Neural cell (in vitro differentiated cells): Measurements from ENCODE around the gene CATSPERB. TPM values are rescaled to one million over a fixed set of nuclear protein-coding genes. Genes with fewer than 3 reads are reported as not detected.

Experiments used
- H2AFZ ChIP-seq: fragments of 200-600, 300-800 bp; sonication (generic), shearing (Covaris generic); 2 replicates; pipeline ENCODE4 v1.6.0; 2014; ENCODE audit warnings: low read depth, mild to moderate bottlenecking, antibody characterized with exemption, low read length, moderate library complexity
- H3F3A ChIP-seq: fragments of 200-600 bp; shearing (Covaris generic); 2 replicates; pipeline ENCODE4 v1.6.1; 2016; ENCODE audit warnings: mild to moderate bottlenecking, moderate library complexity, mixed read lengths, antibody characterized with exemption, low read length; ENCODE audit not compliant: insufficient read depth, poor library complexity, severe bottlenecking
- H3K27ac ChIP-seq: fragments of 200-600, 300-800 bp; sonication (generic), shearing (Covaris generic); 2 replicates; pipeline ENCODE4 v1.5.1; 2014; ENCODE audit warnings: mild to moderate bottlenecking, low read length, moderate library complexity
- H3K27me3 ChIP-seq: fragments of 300-800, 200-600 bp; sonication (generic), shearing (Covaris generic); 2 replicates; pipeline ENCODE4 v1.6.0; 2014; ENCODE audit warnings: mild to moderate bottlenecking, low read depth, low read length, moderate library complexity; ENCODE audit not compliant: insufficient read depth
- H3K36me3 ChIP-seq: fragments of 300-800, 200-600 bp; sonication (generic), shearing (Covaris generic); 2 replicates; pipeline ENCODE4 v1.5.1; 2014; ENCODE audit warnings: mild to moderate bottlenecking, antibody characterized with exemption, low read length, moderate library complexity; ENCODE audit not compliant: insufficient read depth
- H3K4me2 ChIP-seq: fragments of 300-800, 200-600 bp; sonication (generic), shearing (Covaris generic); 2 replicates; pipeline ENCODE4 v1.6.0; 2014; ENCODE audit warnings: mild to moderate bottlenecking, low read length
- H3K4me3 ChIP-seq: fragments of 300-800, 200-600 bp; sonication (generic), shearing (Covaris generic); 2 replicates; pipeline ENCODE4 v1.5.1; 2014; ENCODE audit warnings: mild to moderate bottlenecking, low read length, moderate library complexity
- H3K79me2 ChIP-seq: fragments of 200-600 bp; shearing (Covaris generic); replicated peaks from 2 replicates; pipeline ENCODE4 v1.6.0; 2014; ENCODE audit warnings: mild to moderate bottlenecking, low read length, moderate library complexity; ENCODE audit not compliant: insufficient read depth
- H3K9ac ChIP-seq: fragments of 300-800, 200-600 bp; sonication (generic), shearing (Covaris generic); 2 replicates; pipeline ENCODE4 v1.6.1; 2016; ENCODE audit warnings: mild to moderate bottlenecking, low read length, mixed read lengths
- H3K9me2 ChIP-seq: fragments of 200-600 bp; shearing (Covaris generic); 2 replicates; pipeline ENCODE4 v1.6.1; 2016; ENCODE audit warnings: mild to moderate bottlenecking, low read length, mixed read lengths; ENCODE audit not compliant: insufficient read depth
- H3K9me3 ChIP-seq: fragments of 200-600, 300-800 bp; sonication (generic), shearing (Covaris generic); 2 replicates; pipeline ENCODE4 v1.6.1; 2016; ENCODE audit warnings: mild to moderate bottlenecking, mixed run types, low read length, moderate library complexity, mixed read lengths
- H4K20me1 ChIP-seq: fragments of 200-600 bp; shearing (Covaris generic); 2 replicates; pipeline ENCODE4 v1.6.1; 2016; ENCODE audit warnings: mild to moderate bottlenecking, mixed run types; ENCODE audit not compliant: insufficient read depth
- CTCF ChIP-seq: fragments of 450-650 bp; IDR thresholded peaks from 2 replicates; pipeline ENCODE4 v1.5.1; 2014; ENCODE audit warnings: antibody characterized with exemption, mild to moderate bottlenecking, moderate library complexity; ENCODE audit not compliant: poor library complexity, severe bottlenecking
- EP300 ChIP-seq: fragments of 450-650 bp; conservative IDR thresholded peaks from 2 replicates; pipeline ENCODE4 v1.6.1; 2014; ENCODE audit warnings: antibody characterized with exemption, mild to moderate bottlenecking, moderate library complexity; ENCODE audit not compliant: poor library complexity, severe bottlenecking
- EZH2 ChIP-seq: fragments of 200-600, 300-800 bp; shearing (Covaris generic), sonication (generic); IDR thresholded peaks from 2 replicates; pipeline ENCODE4 v1.6.1; 2014; ENCODE audit warnings: antibody characterized with exemption, low read length, borderline replicate concordance, mild to moderate bottlenecking; ENCODE audit not compliant: insufficient read depth, poor library complexity, severe bottlenecking
- MXI1 ChIP-seq: fragments of 450-650 bp; conservative IDR thresholded peaks from 2 replicates; pipeline ENCODE4 v1.6.1; 2014; ENCODE audit warnings: antibody characterized with exemption, mild to moderate bottlenecking; ENCODE audit not compliant: poor library complexity, severe bottlenecking
- POLR2AphosphoS5 ChIP-seq: IDR thresholded peaks from 2 replicates; pipeline ENCODE4 v1.6.1; 2012
- RAD21 ChIP-seq: fragments of 450-650 bp; conservative IDR thresholded peaks from 2 replicates; pipeline ENCODE4 v1.6.1; 2014; ENCODE audit warnings: antibody characterized with exemption, mild to moderate bottlenecking, moderate library complexity
- REST ChIP-seq: IDR thresholded peaks from 2 replicates; pipeline ENCODE4 v1.6.1; 2012; ENCODE audit warnings: borderline replicate concordance
- SMC3 ChIP-seq: fragments of 450-650 bp; conservative IDR thresholded peaks from 2 replicates; pipeline ENCODE4 v1.6.1; 2014; ENCODE audit warnings: antibody characterized with exemption, mild to moderate bottlenecking, moderate library complexity; ENCODE audit not compliant: poor library complexity
- TAF1 ChIP-seq: IDR thresholded peaks from 2 replicates; pipeline ENCODE4 v1.6.1; 2012; ENCODE audit warnings: low read depth
- polyA plus RNA-seq: library from polyadenylated mRNA; depleted of rRNA; stranded (reverse); fragments of >200 nt; gene quantifications from 2 replicates; pipeline ENCODE4 v1.2.3, GENCODE V29; 2014

The CATSPERB gene
- polyA plus RNA-seq, 1 donor from 2014 or later: not detected

GRCh38 chr14:91554535-91555332, 177.2 kb downstream of the CATSPERB start:
- H3K4me2 ChIP-seq: no peak overlapping the region
- H3K27ac ChIP-seq: no peak overlapping the region

GRCh38 chr14:91548108-91548507, 183.8 kb downstream of the CATSPERB start:
- no peak overlapping the region for H3K27ac ChIP-seq
- no peaks in the 10 kb centered on the region for H3K79me2 ChIP-seq
- H3K9me3 ChIP-seq: no peaks in the 10 kb centered on the region
- H3K4me3 ChIP-seq: no peak overlapping the region
- no peak overlapping the region for H3K4me2 ChIP-seq
- no peaks in the 10 kb centered on the region for H3K36me3 ChIP-seq
- H2AFZ ChIP-seq: no peak overlapping the region
- no peaks in the 10 kb centered on the region for H3K9me2 ChIP-seq
- H3K9ac ChIP-seq: no peak overlapping the region
- no peaks in the 10 kb centered on the region for H3F3A ChIP-seq
- H3K27me3 ChIP-seq: no peaks in the 10 kb centered on the region
- no peak for TF ChIP-seq EZH2
- no peak for TF ChIP-seq RAD21
- no peak for TF ChIP-seq SMC3
- TF ChIP-seq EP300: no peak
- H4K20me1 ChIP-seq: no peaks in the 10 kb centered on the region

More at GRCh38 chr14:91554535-91555332, 177.2 kb downstream of the CATSPERB start:
- TF ChIP-seq EZH2: no peak
- no peak for TF ChIP-seq TAF1
- no peak for TF ChIP-seq POLR2AphosphoS5
- no peak for TF ChIP-seq REST
- TF ChIP-seq EP300: no peak
- TF ChIP-seq CTCF: no peak
- TF ChIP-seq RAD21: no peak
- TF ChIP-seq MXI1: no peak
- no peak for TF ChIP-seq SMC3
- no peaks in the 10 kb centered on the region for H3K79me2 ChIP-seq
- no peaks in the 10 kb centered on the region for H3K36me3 ChIP-seq
- H2AFZ ChIP-seq: no peak overlapping the region
- H3F3A ChIP-seq: no peaks in the 10 kb centered on the region
- no peaks in the 10 kb centered on the region for H3K27me3 ChIP-seq
- no peaks in the 10 kb centered on the region for H3K9me3 ChIP-seq
- no peaks in the 10 kb centered on the region for H4K20me1 ChIP-seq
- H3K9me2 ChIP-seq: no peaks in the 10 kb centered on the region
- no peak overlapping the region for H3K9ac ChIP-seq
- no peak overlapping the region for H3K4me3 ChIP-seq
